Measurements from ENCODE around the gene MEX3D. TPM values are rescaled to one million over a fixed set of nuclear protein-coding genes. Genes with fewer than 3 reads are reported as not detected.

The MEX3D gene
- total and polyA plus RNA-seq, 12 donors, result 1.6 to 31.6 (median 14.4) TPM

GRCh38 chr19:1577929-1578618, 9.9 kb upstream of the MEX3D start:
- Histone ChIP-seq H3K9me3 (replicated peaks in 1 of 3) (no peaks in the 10 kb centered on the region), H3K4me3 (no peak overlapping the region), H3K27ac (no peak overlapping the region), H3K27me3 (no peaks in the 10 kb centered on the region), H3K4me1 (replicated peaks in 1 of 2) (no peaks in the 10 kb centered on the region), H3K36me3 (replicated peaks in 1 of 2) (peaks cover 0 to 58% of the 10 kb centered on the region in 2 donors)
- DNase-seq, result no peak
- WGBS, 4 donors, result 88 to 90% (median 89%) methylated on average over 28 to 48 of the region's 49 CpGs
- no peak for TF ChIP-seq POLR2A (IDR thresholded peaks at IDR 0.05)
- no peak for TF ChIP-seq CTCF (IDR thresholded peaks at IDR 0.05)
- intact Hi-C loops (cut with DNase I), result no loop called here

- DNase-seq, result no peak
- H3K36me3 ChIP-seq (replicated peaks in 1 of 2), result peaks cover 0 to 52% of the 10 kb centered on the region in 2 donors
Measured at GRCh38 chr19:1577090-1577928, 9.2 kb upstream of the MEX3D start.

GRCh38 chr19:1576242-1577089, 8.3 kb upstream of the MEX3D start:
- Histone ChIP-seq H3K36me3 (replicated peaks in 1 of 2) (peaks cover 0 to 44% of the 10 kb centered on the region in 2 donors), H3K4me1 (replicated peaks in 1 of 2) (no peaks in the 10 kb centered on the region), H3K9me3 (replicated peaks in 1 of 3) (no peaks in the 10 kb centered on the region), H3K4me3 (no peak overlapping the region), H3K27me3 (no peaks in the 10 kb centered on the region), H3K27ac (no peak overlapping the region)
- DNase-seq, result no peak
- 83 to 95% (median 88%) methylated on average over 14 to 30 of the region's 30 CpGs for WGBS, 4 donors
- TF ChIP-seq CTCF (IDR thresholded peaks at IDR 0.05) (no peak), POLR2A (IDR thresholded peaks at IDR 0.05) (no peak)
- intact Hi-C loops (cut with DNase I), result no loop called here

More at GRCh38 chr19:1577090-1577928, 9.2 kb upstream of the MEX3D start:
- H3K4me3 ChIP-seq, result no peak overlapping the region
- no peaks in the 10 kb centered on the region for H3K9me3 ChIP-seq (replicated peaks in 1 of 3)
- no peaks in the 10 kb centered on the region for H3K27me3 ChIP-seq
- WGBS, 4 donors, result 82 to 88% (median 85%) methylated on average over 14 to 41 of the region's 41 CpGs
- no peaks in the 10 kb centered on the region for H3K4me1 ChIP-seq (replicated peaks in 1 of 2)
- intact Hi-C loops (cut with DNase I), result no loop called here
- H3K27ac ChIP-seq, result no peak overlapping the region
- TF ChIP-seq POLR2A (IDR thresholded peaks at IDR 0.05) (no peak), CTCF (IDR thresholded peaks at IDR 0.05) (no peak)
